Astrocyte (in vitro differentiated cells and primary cell): ENCODE results near the gene LRRC37A.

Source experiments
- EZH2 ChIP-seq: IDR thresholded peaks from 2 replicates; pipeline ENCODE4 v1.6.1; 2012; ENCODE audit warnings: mild to moderate bottlenecking, low read length, inconsistent platforms; ENCODE audit not compliant: insufficient read depth
- TF ChIP-seq, protein P1 (sequence below): IDR thresholded peaks from 2 replicates; pipeline ENCODE4 v1.5.1; 2011; ENCODE audit warnings: low read depth, mild to moderate bottlenecking, inconsistent platforms, low read length, moderate library complexity; ENCODE audit not compliant: insufficient read depth

DNA sequence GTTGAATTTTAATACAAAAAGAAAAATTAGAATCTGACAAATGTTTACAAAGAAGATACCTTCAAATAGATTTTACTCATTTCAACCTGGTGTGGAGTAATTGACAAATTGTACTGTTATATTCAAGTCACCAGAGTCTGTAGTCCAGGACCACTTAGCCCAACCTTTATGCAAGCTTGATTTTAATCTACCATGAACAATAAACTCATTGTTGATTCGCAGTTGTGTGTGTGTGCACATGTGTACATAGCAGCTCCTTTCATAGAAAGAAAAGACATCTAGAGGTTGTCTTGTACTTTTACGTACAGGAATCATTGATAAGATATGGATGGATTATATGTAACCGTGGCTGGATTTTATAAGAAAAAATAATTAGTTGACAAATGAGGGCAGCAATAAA, 20.7 kb upstream of the LRRC37A start:
- TF ChIP-seq, protein P1, sequence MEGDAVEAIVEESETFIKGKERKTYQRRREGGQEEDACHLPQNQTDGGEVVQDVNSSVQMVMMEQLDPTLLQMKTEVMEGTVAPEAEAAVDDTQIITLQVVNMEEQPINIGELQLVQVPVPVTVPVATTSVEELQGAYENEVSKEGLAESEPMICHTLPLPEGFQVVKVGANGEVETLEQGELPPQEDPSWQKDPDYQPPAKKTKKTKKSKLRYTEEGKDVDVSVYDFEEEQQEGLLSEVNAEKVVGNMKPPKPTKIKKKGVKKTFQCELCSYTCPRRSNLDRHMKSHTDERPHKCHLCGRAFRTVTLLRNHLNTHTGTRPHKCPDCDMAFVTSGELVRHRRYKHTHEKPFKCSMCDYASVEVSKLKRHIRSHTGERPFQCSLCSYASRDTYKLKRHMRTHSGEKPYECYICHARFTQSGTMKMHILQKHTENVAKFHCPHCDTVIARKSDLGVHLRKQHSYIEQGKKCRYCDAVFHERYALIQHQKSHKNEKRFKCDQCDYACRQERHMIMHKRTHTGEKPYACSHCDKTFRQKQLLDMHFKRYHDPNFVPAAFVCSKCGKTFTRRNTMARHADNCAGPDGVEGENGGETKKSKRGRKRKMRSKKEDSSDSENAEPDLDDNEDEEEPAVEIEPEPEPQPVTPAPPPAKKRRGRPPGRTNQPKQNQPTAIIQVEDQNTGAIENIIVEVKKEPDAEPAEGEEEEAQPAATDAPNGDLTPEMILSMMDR = no peak
- TF ChIP-seq EZH2 = no peak
